AG04450 (cell line): ENCODE results near the gene RAB11FIP3. TPM values are rescaled to one million over a fixed set of nuclear protein-coding genes. Genes with fewer than 3 reads are reported as not detected.

Source experiments
- CTCF ChIA-PET: fragments of 300-600, 350-600 bp; formaldehyde crosslinking; extraction: SDS; loops from one replicate; lab custom pipeline; 2022; ENCODE audit warnings: antibody characterized with exemption, inconsistent platforms; lab: Charles Lee
- POLR2A ChIA-PET: fragments of 350-600 bp; formaldehyde crosslinking; extraction: SDS; loops from one replicate; lab custom pipeline; 2021; ENCODE audit warnings: antibody characterized with exemption, inconsistent platforms; lab: Yijun Ruan, JAX
- DNase-seq: peaks from one replicate; pipeline ENCODE4 v3.0.0-alpha.2; 2011; ENCODE audit warnings: low read depth, low spot score
- H3K27ac ChIP-seq: one replicate; pipeline ENCODE4 v1.5.1; 2012; ENCODE audit warnings: low read depth, low read length, control low read depth
- H3K27me3 ChIP-seq: one replicate; pipeline ENCODE4 v1.6.0; 2012; ENCODE audit warnings: low read length; ENCODE audit not compliant: control insufficient read depth, insufficient read depth
- H3K4me3 ChIP-seq: 2 replicates; pipeline ENCODE4 v1.5.1; 2011; ENCODE audit warnings: mild to moderate bottlenecking, low read depth, low read length, control low read depth
- H3K9me3 ChIP-seq: 2 replicates; pipeline ENCODE4 v1.5.1; 2012; ENCODE audit warnings: low read length; ENCODE audit not compliant: control insufficient read depth, insufficient read depth
- polyA plus RNA-seq: library from polyadenylated mRNA; depleted of rRNA; stranded (reverse); fragments of >200 nt; gene quantifications from 2 replicates; pipeline ENCODE4 v1.2.3, GENCODE V29; 2011
- TF ChIP-seq, protein P1 (sequence below): IDR thresholded peaks from 2 replicates; pipeline ENCODE4 v1.5.1; 2011; ENCODE audit warnings: low read depth, low read length, control low read depth, inconsistent platforms

Gene RAB11FIP3
- polyA plus RNA-seq, 1 experiment = 6.9 TPM

DNA sequence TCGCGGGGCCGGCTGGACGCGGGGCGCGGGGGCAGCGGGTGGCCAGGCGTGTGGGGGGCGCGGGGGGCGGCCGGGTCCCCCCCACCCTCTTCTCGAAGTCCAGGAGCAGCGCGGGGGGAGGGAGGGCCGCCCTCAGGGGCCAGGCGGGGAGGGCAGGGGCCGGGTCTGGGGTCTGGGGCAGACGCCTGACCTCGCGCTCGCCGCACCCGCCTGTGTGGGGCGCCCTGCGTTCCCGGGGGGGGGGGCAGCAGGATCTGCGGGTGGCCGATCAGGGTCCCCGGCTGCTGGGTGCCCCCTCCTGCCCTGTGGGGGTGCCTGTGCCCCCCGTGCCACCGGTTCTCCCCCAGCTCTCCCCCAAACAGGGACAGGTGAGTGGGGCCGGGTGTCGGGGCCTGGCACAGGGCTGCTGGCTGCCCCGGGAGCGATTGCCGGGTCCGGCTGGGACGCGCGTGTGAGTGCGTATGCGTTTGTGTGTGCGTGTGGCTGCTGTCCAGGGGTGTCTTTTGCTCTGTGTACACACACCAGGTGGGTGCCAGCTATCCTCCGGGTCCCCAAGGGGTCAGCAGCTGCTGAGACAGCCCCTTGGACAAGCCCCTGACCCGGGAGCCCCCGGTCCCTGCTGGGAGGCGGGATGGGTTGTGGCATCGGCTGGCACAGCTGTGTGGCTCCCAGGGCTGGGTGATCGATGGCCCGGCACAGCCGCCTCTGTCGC, 135.4 kb downstream of the RAB11FIP3 start:
- POLR2A ChIA-PET = no interaction called here
- no peak overlapping the region for H3K27ac ChIP-seq
- CTCF ChIA-PET = no interaction called here
- peaks cover 31% of the 10 kb centered on the region for H3K27me3 ChIP-seq
- H3K4me3 ChIP-seq = no peak overlapping the region
- TF ChIP-seq, protein P1, sequence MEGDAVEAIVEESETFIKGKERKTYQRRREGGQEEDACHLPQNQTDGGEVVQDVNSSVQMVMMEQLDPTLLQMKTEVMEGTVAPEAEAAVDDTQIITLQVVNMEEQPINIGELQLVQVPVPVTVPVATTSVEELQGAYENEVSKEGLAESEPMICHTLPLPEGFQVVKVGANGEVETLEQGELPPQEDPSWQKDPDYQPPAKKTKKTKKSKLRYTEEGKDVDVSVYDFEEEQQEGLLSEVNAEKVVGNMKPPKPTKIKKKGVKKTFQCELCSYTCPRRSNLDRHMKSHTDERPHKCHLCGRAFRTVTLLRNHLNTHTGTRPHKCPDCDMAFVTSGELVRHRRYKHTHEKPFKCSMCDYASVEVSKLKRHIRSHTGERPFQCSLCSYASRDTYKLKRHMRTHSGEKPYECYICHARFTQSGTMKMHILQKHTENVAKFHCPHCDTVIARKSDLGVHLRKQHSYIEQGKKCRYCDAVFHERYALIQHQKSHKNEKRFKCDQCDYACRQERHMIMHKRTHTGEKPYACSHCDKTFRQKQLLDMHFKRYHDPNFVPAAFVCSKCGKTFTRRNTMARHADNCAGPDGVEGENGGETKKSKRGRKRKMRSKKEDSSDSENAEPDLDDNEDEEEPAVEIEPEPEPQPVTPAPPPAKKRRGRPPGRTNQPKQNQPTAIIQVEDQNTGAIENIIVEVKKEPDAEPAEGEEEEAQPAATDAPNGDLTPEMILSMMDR = no peak
- DNase-seq = no peak
- H3K9me3 ChIP-seq = peaks cover 3% of the 10 kb centered on the region; the same call in 1 of the 2 replicates

DNA sequence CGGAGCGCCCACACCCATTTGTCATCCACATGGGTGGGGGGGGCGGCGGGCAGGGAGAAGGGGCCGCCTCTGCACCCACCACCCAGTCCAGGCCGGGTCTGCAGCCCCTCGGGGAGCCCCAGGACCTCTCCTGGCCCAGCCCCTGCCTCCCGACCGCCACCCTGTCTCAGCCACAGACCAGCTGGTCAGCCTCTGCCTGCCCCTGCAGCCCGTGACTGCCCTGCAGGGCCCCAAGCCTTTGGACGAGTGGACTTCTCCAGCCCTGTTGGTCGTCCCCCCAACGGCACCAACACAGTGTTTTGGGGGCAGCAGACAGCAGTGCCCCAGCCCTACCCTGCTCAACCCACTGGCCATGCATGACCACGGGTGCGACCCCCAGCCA, 136.0 kb downstream of the RAB11FIP3 start:
- ChIA-PET POLR2A (no interaction called here), CTCF (no interaction called here)
- TF ChIP-seq, protein P1 = no peak
- H3K9me3 ChIP-seq = peaks cover 3% of the 10 kb centered on the region; the same call in 1 of the 2 replicates
- DNase-seq = no peak
- peaks cover 31% of the 10 kb centered on the region for H3K27me3 ChIP-seq
- H3K27ac ChIP-seq = no peak overlapping the region
- H3K4me3 ChIP-seq = no peak overlapping the region

DNA sequence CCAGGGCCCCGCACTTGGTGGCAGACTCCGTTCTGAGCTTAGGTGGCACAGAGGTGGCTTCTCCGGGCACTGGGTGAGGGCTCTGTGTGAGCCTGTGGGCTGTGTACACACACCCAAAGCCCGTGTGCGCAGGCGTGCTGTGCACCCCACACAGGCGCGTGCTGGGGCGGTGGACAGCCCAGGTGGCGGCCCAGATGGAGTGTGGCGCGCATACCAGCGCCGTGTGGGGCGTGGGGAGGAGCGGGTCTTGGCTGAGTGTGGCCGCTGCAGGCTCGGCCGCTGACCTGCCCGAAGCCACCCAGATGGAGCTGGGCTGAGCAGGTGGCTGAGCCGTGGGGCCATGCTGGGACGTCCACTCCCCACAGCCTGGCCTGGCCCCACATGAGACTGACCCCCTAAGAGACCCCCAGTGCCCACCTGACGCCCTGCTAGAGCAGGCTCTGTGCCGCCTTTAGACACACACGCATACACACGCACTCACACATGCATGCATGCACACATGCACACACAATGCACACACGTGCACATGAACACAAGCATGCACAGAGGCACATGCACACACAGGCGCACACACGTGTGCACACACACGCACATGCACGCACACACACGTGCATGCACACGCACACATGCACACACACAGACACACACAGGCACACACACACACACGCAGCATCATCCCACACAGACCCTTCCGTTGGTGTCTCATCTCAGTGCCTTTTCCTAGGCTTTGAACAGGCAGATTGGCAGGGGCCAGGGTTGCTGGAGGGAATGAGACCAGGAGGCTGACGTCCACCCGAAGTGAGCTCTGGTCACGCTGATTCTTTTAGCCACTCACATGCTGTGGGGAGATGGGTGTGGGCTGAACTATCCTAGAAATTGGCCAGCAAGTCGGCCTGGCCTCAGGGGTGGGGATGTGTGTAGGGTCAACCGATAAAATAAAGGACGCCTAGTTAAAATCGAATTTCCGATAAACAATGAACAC, 136.8 kb downstream of the RAB11FIP3 start:
- Histone ChIP-seq H3K9me3 (peaks cover 3% of the 10 kb centered on the region; the same call in 1 of the 2 replicates), H3K4me3 (no peak overlapping the region), H3K27ac (no peak overlapping the region), H3K27me3 (peaks cover 31% of the 10 kb centered on the region)
- CTCF ChIA-PET = no interaction called here
- no peak for DNase-seq
- TF ChIP-seq, protein P1 = no peak
- POLR2A ChIA-PET = no interaction called here

DNA sequence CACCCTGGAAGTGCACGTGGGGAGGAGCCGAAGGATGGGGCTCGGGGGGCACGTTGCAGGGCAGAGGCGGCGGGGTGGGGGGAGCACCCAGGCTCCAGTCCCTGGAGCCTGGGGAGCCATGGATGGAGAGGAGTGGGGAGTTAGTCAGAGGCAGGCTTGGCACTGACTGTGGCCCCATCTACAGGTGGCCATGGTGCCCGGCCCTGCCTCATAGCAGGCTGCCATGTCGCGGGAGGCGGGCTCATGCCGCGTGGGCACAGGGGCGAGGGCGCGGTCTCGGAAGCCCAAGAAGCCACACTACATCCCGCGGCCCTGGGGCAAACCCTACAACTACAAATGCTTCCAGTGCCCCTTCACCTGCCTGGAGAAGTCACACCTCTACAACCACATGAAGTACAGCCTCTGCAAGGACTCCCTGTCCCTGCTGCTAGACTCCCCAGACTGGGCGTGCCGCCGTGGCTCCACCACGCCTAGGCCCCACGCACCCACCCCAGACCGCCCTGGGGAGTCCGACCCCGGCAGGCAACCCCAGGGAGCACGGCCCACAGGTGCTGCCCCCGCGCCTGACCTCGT, 137.7 kb downstream of the RAB11FIP3 start:
- H3K4me3 ChIP-seq = no peak overlapping the region
- POLR2A ChIA-PET = no interaction called here
- no peak for DNase-seq
- peaks cover 31% of the 10 kb centered on the region for H3K27me3 ChIP-seq
- no peak overlapping the region for H3K27ac ChIP-seq
- H3K9me3 ChIP-seq = peaks cover 3% of the 10 kb centered on the region; the same call in 1 of the 2 replicates
- CTCF ChIA-PET = no interaction called here
- TF ChIP-seq, protein P1 = no peak
